Measurements from ENCODE around the gene PPM1E. TPM values are rescaled to one million over a fixed set of nuclear protein-coding genes. Genes with fewer than 3 reads are reported as not detected.

Gene PPM1E
- polyA plus RNA-seq, 4 donors, result under 0.01 to 0.34 (median 0.17) TPM

DNA sequence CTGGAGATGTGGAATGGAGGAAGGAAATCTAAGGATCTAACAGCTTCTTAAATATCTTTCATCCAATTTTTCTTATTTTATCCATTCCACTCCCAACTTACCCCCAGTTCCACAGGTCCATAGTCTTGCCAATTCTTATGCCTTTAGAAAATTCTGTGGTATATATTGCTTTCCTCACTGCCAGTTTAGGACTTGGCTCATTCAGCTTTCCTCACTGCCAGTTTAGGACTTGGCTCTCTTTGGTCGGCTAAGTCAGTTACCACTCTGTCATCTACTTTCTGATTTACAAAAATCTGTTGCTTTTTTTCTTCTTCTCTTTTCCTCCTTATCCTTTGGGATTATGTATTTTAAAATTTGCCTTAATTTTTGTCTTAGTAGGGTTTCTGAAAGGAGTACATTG, 128.5 kb downstream of the PPM1E start:
- Histone ChIP-seq H3K27ac (ENCODE audit: low read depth in 1 of 3, low read length in 2 of 3) (no peak overlapping the region), H3K36me3 (ENCODE audit: control insufficient read depth in 3 of 3, insufficient read depth in 2 of 3, low read depth in 1 of 3, low read length in 3 of 3) (no peaks in the 10 kb centered on the region), H3K4me3 (ENCODE audit: low read depth in 1 of 3, low read length in 3 of 3) (no peak overlapping the region), H3K4me1 (ENCODE audit: control insufficient read depth in 3 of 3, insufficient read depth in 2 of 3, low read depth in 1 of 3, low read length in 2 of 3) (no peaks in the 10 kb centered on the region), H3K27me3 (ENCODE audit: control insufficient read depth in 3 of 3, insufficient read depth in 3 of 3, low read length in 3 of 3) (no peaks in the 10 kb centered on the region), H3K9me3 (ENCODE audit: control insufficient read depth in 2 of 2, insufficient read depth in 1 of 2, low read depth in 1 of 2, low read length in 1 of 2) (no peaks in the 10 kb centered on the region)
- DNase-seq, result no peak
- FAIRE-seq, result no peak
- WGBS, 3 donors, result 68 to 90% (median 72%) methylated on average over 1 of the region's 1 CpG

DNA sequence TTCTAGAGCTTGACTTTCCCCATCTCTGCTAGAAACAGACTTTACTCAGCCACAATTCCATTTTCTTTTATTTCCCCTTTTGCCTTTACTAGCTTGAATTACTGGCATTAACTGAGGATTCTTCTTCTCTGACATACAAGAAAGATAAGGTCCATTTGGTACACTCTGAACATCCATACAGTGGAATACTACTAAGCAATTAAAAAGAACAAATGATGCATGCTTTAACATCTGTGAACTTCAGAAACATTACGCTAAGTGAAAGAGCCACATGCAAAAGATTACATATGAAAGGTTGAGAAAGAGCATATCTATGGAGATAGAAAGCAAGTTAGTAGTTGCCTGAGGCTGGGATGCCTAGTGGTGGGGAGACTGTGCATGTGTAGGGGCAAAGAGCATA, 130.9 kb downstream of the PPM1E start:
- Histone ChIP-seq H3K4me1 (ENCODE audit: control insufficient read depth in 3 of 3, insufficient read depth in 2 of 3, low read depth in 1 of 3, low read length in 2 of 3) (no peaks in the 10 kb centered on the region), H3K9me3 (ENCODE audit: control insufficient read depth in 2 of 2, insufficient read depth in 1 of 2, low read depth in 1 of 2, low read length in 1 of 2) (no peaks in the 10 kb centered on the region), H3K36me3 (ENCODE audit: control insufficient read depth in 3 of 3, insufficient read depth in 2 of 3, low read depth in 1 of 3, low read length in 3 of 3) (no peaks in the 10 kb centered on the region), H3K27me3 (ENCODE audit: control insufficient read depth in 3 of 3, insufficient read depth in 3 of 3, low read length in 3 of 3) (no peaks in the 10 kb centered on the region), H3K4me3 (ENCODE audit: low read depth in 1 of 3, low read length in 3 of 3) (no peak overlapping the region), H3K27ac (ENCODE audit: low read depth in 1 of 3, low read length in 2 of 3) (no peak overlapping the region)
- 78 to 90% (median 83%) methylated on average over 1 of the region's 1 CpG for WGBS, 3 donors
- FAIRE-seq, result no peak
- no peak for DNase-seq

DNA sequence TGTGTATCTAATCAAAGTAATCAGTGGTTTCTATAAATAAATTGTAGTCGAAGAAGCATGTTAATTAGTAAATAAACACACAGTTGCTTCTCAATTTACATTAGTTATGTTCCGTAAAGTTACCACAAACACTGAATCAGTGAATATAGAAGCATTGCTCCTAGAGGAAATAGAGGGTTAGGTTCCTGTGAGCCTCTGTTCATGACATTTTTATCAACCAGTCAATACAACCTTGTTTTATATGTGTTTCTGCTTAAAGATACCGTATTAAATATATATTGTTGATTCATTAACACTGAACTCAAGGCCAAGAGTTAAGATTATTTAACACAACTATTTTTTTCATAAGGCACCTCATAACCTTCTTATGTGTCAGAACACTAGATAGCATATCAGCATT, 134.3 kb downstream of the PPM1E start:
- no peaks in the 10 kb centered on the region for H3K36me3 ChIP-seq (ENCODE audit: control insufficient read depth in 3 of 3, insufficient read depth in 2 of 3, low read depth in 1 of 3, low read length in 3 of 3)
- no peaks in the 10 kb centered on the region for H3K4me1 ChIP-seq (ENCODE audit: control insufficient read depth in 3 of 3, insufficient read depth in 2 of 3, low read depth in 1 of 3, low read length in 2 of 3)
- H3K4me3 ChIP-seq (ENCODE audit: low read depth in 1 of 3, low read length in 3 of 3), result no peak overlapping the region
- no peaks in the 10 kb centered on the region for H3K27me3 ChIP-seq (ENCODE audit: control insufficient read depth in 3 of 3, insufficient read depth in 3 of 3, low read length in 3 of 3)
- WGBS, 3 donors, result 86 to 88% (median 88%) methylated on average over 3 of the region's 3 CpGs
- no peak overlapping the region for H3K27ac ChIP-seq (ENCODE audit: low read depth in 1 of 3, low read length in 2 of 3)
- no peak for FAIRE-seq
- H3K9me3 ChIP-seq (ENCODE audit: control insufficient read depth in 2 of 2, insufficient read depth in 1 of 2, low read depth in 1 of 2, low read length in 1 of 2), result peaks cover 0 to 3% of the 10 kb centered on the region in 2 donors
- no peak for DNase-seq

DNA sequence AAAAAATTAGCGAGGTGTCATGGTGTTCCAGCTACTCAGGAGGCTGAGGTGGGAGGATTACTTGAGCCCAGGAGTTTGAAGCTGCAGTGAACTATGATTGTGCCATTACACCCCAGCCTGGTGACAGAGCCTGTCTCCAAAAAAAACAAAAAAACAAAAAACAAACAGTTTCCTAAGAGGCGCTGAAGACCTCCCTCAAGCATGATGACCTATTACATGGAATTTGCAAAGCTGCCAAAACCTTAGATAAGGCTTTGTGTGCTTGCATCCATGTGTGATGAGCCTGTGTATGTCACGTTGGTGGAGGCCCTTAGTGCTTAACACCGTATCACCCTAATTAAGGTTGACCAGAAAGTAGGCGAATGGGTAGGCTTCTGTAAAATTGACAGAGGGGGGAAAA, 143.5 kb downstream of the PPM1E start:
- no peak for DNase-seq
- H3K9me3 ChIP-seq (ENCODE audit: control insufficient read depth in 2 of 2, insufficient read depth in 1 of 2, low read depth in 1 of 2, low read length in 1 of 2), result peaks cover 0 to 5% of the 10 kb centered on the region in 2 donors
- FAIRE-seq, result no peak
- H3K27me3 ChIP-seq (ENCODE audit: control insufficient read depth in 3 of 3, insufficient read depth in 3 of 3, low read length in 3 of 3), result no peaks in the 10 kb centered on the region
- 83 to 92% (median 84%) methylated on average over 5 of the region's 5 CpGs for WGBS, 3 donors
- H3K4me3 ChIP-seq (ENCODE audit: low read depth in 1 of 3, low read length in 3 of 3), result no peak overlapping the region
- no peaks in the 10 kb centered on the region for H3K36me3 ChIP-seq (ENCODE audit: control insufficient read depth in 3 of 3, insufficient read depth in 2 of 3, low read depth in 1 of 3, low read length in 3 of 3)
- no peaks in the 10 kb centered on the region for H3K4me1 ChIP-seq (ENCODE audit: control insufficient read depth in 3 of 3, insufficient read depth in 2 of 3, low read depth in 1 of 3, low read length in 2 of 3)
- no peak overlapping the region for H3K27ac ChIP-seq (ENCODE audit: low read depth in 1 of 3, low read length in 2 of 3)

DNA sequence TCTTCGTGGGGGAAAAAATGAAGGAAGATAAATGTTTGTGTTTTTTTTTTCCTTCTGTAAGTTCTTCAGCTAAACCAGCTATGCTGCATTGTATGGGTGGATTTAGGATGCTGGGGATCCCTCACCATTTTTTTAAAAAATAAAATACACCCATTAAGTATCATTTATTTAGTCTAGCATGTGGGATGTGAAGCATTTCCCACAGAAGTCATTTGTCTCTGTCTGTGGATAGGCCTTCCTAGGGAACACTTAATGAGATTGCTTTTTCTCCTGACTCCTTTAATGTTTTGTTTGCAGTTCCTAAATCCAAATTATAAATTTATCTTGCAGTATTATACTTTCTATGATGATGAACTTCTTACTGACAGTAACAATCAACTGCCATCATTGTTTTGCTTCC, 146.7 kb downstream of the PPM1E start:
- DNase-seq, result no peak
- Histone ChIP-seq H3K4me3 (ENCODE audit: low read depth in 1 of 3, low read length in 3 of 3) (no peak overlapping the region), H3K27me3 (ENCODE audit: control insufficient read depth in 3 of 3, insufficient read depth in 3 of 3, low read length in 3 of 3) (no peaks in the 10 kb centered on the region), H3K4me1 (ENCODE audit: control insufficient read depth in 3 of 3, insufficient read depth in 2 of 3, low read depth in 1 of 3, low read length in 2 of 3) (no peaks in the 10 kb centered on the region), H3K27ac (ENCODE audit: low read depth in 1 of 3, low read length in 2 of 3) (no peak overlapping the region), H3K36me3 (ENCODE audit: control insufficient read depth in 3 of 3, insufficient read depth in 2 of 3, low read depth in 1 of 3, low read length in 3 of 3) (no peaks in the 10 kb centered on the region), H3K9me3 (ENCODE audit: control insufficient read depth in 2 of 2, insufficient read depth in 1 of 2, low read depth in 1 of 2, low read length in 1 of 2) (peaks cover 0 to 2% of the 10 kb centered on the region in 2 donors)
- WGBS, 3 donors, result 75 to 78% (median 75%) methylated on average over 1 of the region's 1 CpG
- no peak for FAIRE-seq

DNA sequence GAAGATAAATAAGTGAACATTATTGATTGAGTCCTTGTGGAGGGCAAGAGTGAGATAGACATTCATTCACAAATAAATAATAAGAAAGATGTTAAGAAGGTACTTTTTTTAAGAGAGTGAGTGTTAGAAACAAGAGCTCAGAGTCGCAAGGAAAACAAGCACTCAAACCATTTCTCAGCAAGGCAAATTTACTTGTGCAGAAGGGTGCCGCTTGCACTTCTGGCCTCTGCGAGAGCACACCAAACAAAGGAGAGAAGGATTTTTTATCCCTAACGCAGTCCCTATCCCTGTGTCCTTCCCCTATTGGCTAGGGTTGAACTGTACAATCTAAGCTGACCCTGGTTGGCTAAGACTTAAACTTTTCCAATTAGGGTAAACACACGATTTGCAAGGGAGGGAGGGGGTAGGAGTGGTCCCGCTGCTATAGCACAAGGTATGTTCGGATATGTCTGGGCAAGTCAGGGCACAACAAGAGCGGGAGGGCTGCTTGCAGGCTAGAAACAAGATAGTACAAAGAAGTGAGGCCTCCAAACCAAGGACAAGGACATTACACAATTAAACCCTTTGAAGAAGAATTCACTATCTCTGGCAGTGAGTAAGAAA, 156.2 kb downstream of the PPM1E start:
- FAIRE-seq (no peak), DNase-seq (no peak)
- H3K4me1 ChIP-seq (ENCODE audit: control insufficient read depth in 3 of 3, insufficient read depth in 2 of 3, low read depth in 1 of 3, low read length in 2 of 3), result no peaks in the 10 kb centered on the region
- H3K9me3 ChIP-seq (ENCODE audit: control insufficient read depth in 2 of 2, insufficient read depth in 1 of 2, low read depth in 1 of 2, low read length in 1 of 2), result peaks cover 0 to 13% of the 10 kb centered on the region in 2 donors
- no peaks in the 10 kb centered on the region for H3K27me3 ChIP-seq (ENCODE audit: control insufficient read depth in 3 of 3, insufficient read depth in 3 of 3, low read length in 3 of 3)
- no peak overlapping the region for H3K4me3 ChIP-seq (ENCODE audit: low read depth in 1 of 3, low read length in 3 of 3)
- no peak overlapping the region for H3K27ac ChIP-seq (ENCODE audit: low read depth in 1 of 3, low read length in 2 of 3)
- WGBS, 3 donors, result 90 to 91% (median 90%) methylated on average over 8 of the region's 8 CpGs
- H3K36me3 ChIP-seq (ENCODE audit: control insufficient read depth in 3 of 3, insufficient read depth in 2 of 3, low read depth in 1 of 3, low read length in 3 of 3), result no peaks in the 10 kb centered on the region

DNA sequence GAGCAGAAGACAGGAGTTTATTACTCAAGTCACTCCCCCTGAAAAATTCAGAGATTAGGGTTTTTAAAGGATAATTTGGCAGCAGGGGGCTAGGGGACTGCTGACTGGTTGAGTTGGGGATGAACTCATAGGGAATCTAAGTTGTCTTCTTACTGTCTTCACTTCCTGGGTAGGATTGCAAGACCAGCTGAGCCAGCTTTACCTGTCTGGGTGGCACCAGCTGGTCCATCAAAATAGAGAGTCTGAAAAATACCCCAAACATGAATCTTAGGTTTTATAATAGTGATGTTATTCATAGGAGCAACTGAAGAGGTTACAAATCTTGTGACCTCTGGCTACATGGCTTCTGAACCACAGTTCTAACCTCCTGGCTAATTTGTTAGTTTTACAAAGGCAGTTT, 157.9 kb downstream of the PPM1E start:
- no peaks in the 10 kb centered on the region for H3K36me3 ChIP-seq (ENCODE audit: control insufficient read depth in 3 of 3, insufficient read depth in 2 of 3, low read depth in 1 of 3, low read length in 3 of 3)
- no peak overlapping the region for H3K4me3 ChIP-seq (ENCODE audit: low read depth in 1 of 3, low read length in 3 of 3)
- DNase-seq, result no peak
- no peaks in the 10 kb centered on the region for H3K4me1 ChIP-seq (ENCODE audit: control insufficient read depth in 3 of 3, insufficient read depth in 2 of 3, low read depth in 1 of 3, low read length in 2 of 3)
- FAIRE-seq, result no peak
- no peaks in the 10 kb centered on the region for H3K27me3 ChIP-seq (ENCODE audit: control insufficient read depth in 3 of 3, insufficient read depth in 3 of 3, low read length in 3 of 3)
- H3K27ac ChIP-seq (ENCODE audit: low read depth in 1 of 3, low read length in 2 of 3), result no peak overlapping the region
- H3K9me3 ChIP-seq (ENCODE audit: control insufficient read depth in 2 of 2, insufficient read depth in 1 of 2, low read depth in 1 of 2, low read length in 1 of 2), result peaks cover 0 to 13% of the 10 kb centered on the region in 2 donors

DNA sequence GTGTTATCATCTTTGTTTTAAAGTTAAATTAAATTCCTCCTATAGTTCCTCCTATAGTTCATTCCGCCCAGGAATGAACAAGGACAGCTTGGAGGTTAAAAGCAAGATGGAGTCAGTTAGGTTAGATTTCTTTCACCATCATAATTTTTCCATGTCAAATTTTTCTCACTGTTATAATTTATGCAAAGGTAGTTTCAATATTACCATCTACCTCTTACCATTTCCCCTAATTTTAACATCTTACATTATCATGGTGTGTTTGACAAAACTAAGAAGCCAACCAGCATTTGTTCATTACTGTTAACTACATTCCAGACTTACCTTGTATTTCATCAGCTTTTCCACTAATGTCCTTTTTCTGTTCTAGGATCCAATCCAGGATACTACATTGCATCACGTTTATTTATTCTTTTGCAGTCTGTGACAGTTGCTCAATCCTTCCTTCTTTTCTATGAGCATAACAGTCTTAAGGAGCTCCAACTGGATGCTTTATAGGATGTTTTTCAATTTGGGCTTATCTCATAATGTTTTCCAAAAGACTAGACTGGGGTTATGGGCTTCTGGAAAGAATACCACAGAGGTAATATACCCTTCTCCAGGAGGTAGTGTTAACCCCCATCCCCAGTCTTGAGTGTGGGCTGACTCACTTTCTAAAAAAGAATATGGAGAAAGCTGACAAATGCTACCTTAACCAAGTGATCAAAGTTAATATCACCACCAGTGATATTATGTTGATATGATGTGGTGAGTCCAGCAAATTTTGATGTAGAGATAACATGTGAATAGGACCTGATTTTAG, 158.5 kb downstream of the PPM1E start:
- no peak for FAIRE-seq
- no peak overlapping the region for H3K27ac ChIP-seq (ENCODE audit: low read depth in 1 of 3, low read length in 2 of 3)
- no peaks in the 10 kb centered on the region for H3K36me3 ChIP-seq (ENCODE audit: control insufficient read depth in 3 of 3, insufficient read depth in 2 of 3, low read depth in 1 of 3, low read length in 3 of 3)
- no peaks in the 10 kb centered on the region for H3K4me1 ChIP-seq (ENCODE audit: control insufficient read depth in 3 of 3, insufficient read depth in 2 of 3, low read depth in 1 of 3, low read length in 2 of 3)
- H3K4me3 ChIP-seq (ENCODE audit: low read depth in 1 of 3, low read length in 3 of 3), result no peak overlapping the region
- peaks cover 0 to 12% of the 10 kb centered on the region in 2 donors for H3K9me3 ChIP-seq (ENCODE audit: control insufficient read depth in 2 of 2, insufficient read depth in 1 of 2, low read depth in 1 of 2, low read length in 1 of 2)
- H3K27me3 ChIP-seq (ENCODE audit: control insufficient read depth in 3 of 3, insufficient read depth in 3 of 3, low read length in 3 of 3), result no peaks in the 10 kb centered on the region
- WGBS, 3 donors, result 65 to 77% (median 69%) methylated on average over 2 of the region's 2 CpGs
- no peak for DNase-seq

DNA sequence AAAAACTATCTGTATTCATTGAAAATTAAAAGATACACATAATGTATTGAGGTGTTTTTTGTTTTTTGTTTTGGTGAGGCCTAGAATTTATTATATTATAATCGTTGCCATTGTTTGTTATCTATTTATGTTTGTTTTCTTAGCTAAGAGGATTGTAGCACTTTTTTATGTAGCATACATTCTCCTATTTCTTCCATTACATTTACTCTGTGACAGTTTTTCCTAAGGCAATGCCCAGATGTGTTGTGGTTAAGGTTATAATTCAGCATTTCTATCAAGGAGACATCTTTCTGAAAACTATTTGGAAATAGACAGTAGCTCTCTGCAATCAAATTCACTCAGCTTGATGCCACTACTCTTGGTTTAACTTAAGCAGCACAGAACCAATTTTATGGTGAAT, 161.6 kb downstream of the PPM1E start:
- WGBS, 3 donors, result 44 to 72% (median 59%) methylated on average over 1 of the region's 1 CpG
- DNase-seq, result no peak
- no peaks in the 10 kb centered on the region for H3K36me3 ChIP-seq (ENCODE audit: control insufficient read depth in 3 of 3, insufficient read depth in 2 of 3, low read depth in 1 of 3, low read length in 3 of 3)
- no peak overlapping the region for H3K27ac ChIP-seq (ENCODE audit: low read depth in 1 of 3, low read length in 2 of 3)
- no peak for FAIRE-seq
- no peak overlapping the region for H3K4me3 ChIP-seq (ENCODE audit: low read depth in 1 of 3, low read length in 3 of 3)
- no peaks in the 10 kb centered on the region for H3K27me3 ChIP-seq (ENCODE audit: control insufficient read depth in 3 of 3, insufficient read depth in 3 of 3, low read length in 3 of 3)
- no peaks in the 10 kb centered on the region for H3K9me3 ChIP-seq (ENCODE audit: control insufficient read depth in 2 of 2, insufficient read depth in 1 of 2, low read depth in 1 of 2, low read length in 1 of 2)
- H3K4me1 ChIP-seq (ENCODE audit: control insufficient read depth in 3 of 3, insufficient read depth in 2 of 3, low read depth in 1 of 3, low read length in 2 of 3), result no peaks in the 10 kb centered on the region

Measured in small intestine (tissue), 7 donors.